GM12878 (cell line): ENCODE results near the gene GRK7. TPM values are rescaled to one million over a fixed set of nuclear protein-coding genes. Genes with fewer than 3 reads are reported as not detected.

ENCODE experiments used
- ATAC-seq: fragments of 200-7000 bp; cut with Tn5 transposase; 3 replicates; pipeline ENCODE4 v1.9.1; 2020; ENCODE audit warnings: mild to moderate bottlenecking, moderate library complexity
- BruUV-seq: library from RNA; stranded (reverse); fragments of 400-500 nt; replicated peaks from 2 replicates; lab custom pipeline; 2021; lab: Mats Ljungman, UMichigan
- CTCF ChIA-PET: fragments of 300-600 bp; sonication (Branson Sonifier 250); formaldehyde crosslinking; extraction: SDS; loops from one replicate; lab custom pipeline; 2021; ENCODE audit warnings: inconsistent platforms; lab: Yijun Ruan, JAX
- POLR2A ChIA-PET: fragments of 350-600 bp; formaldehyde crosslinking; extraction: SDS; loops from one replicate; lab custom pipeline; 2021; ENCODE audit warnings: inconsistent platforms; lab: Charles Lee
- RAD21 ChIA-PET: fragments of 300-600 bp; sonication (Branson Sonifier 250); formaldehyde crosslinking; loops from one replicate; lab custom pipeline; 2023; ENCODE audit warnings: antibody characterized with exemption; ENCODE audit not compliant: unreplicated experiment; lab: Charles Lee
- SMC1A ChIA-PET: fragments of 300-600 bp; sonication (Branson Sonifier 250); formaldehyde crosslinking; loops from one replicate; lab custom pipeline; 2023; ENCODE audit not compliant: unreplicated experiment, uncharacterized antibody; lab: Charles Lee
- DNase-seq: peaks from one replicate; pipeline ENCODE4 v3.0.0-alpha.2; 2011; ENCODE audit warnings: low read depth, low spot score
- FAIRE-seq: peaks from 3 replicates; lab custom pipeline; 2011; peaks lifted over from hg19 to GRCh38; lab: Jason Lieb, UNC
- H2AFZ ChIP-seq: 2 replicates; pipeline ENCODE4 v1.6.0; 2011; ENCODE audit warnings: low read depth, low read length, control low read depth; ENCODE audit not compliant: control insufficient read depth
- H3K27ac ChIP-seq: 2 replicates; pipeline ENCODE4 v1.5.1; 2011; ENCODE audit warnings: control low read depth; ENCODE audit not compliant: control insufficient read depth, insufficient read depth
- H3K27me3 ChIP-seq, 2 experiments: replicated peaks in 1 of 2; 2 replicates each; pipeline versions ENCODE4 v1.6.0 to v1.6.1; 2011; ENCODE audit warnings: low read length in 1 of 2; ENCODE audit not compliant: control insufficient read depth in 2 of 2, insufficient read depth in 2 of 2
- H3K36me3 ChIP-seq, 2 experiments: 2 replicates each; pipeline ENCODE4 v1.5.1; 2011; ENCODE audit warnings: low read length in 1 of 2; ENCODE audit not compliant: control insufficient read depth in 2 of 2, insufficient read depth in 2 of 2
- H3K4me1 ChIP-seq: 2 replicates; pipeline ENCODE4 v1.6.1; 2011; ENCODE audit warnings: mild to moderate bottlenecking, low read length, moderate library complexity, mixed read lengths; ENCODE audit not compliant: control insufficient read depth, insufficient read depth
- H3K4me2 ChIP-seq: 2 replicates; pipeline ENCODE4 v1.6.0; 2011; ENCODE audit warnings: control low read depth; ENCODE audit not compliant: control insufficient read depth, insufficient read depth
- H3K4me3 ChIP-seq: fragments of 200-600 bp; sonication (generic); 2 replicates; pipeline ENCODE4 v1.5.1; 2016
- H3K79me2 ChIP-seq: 2 replicates; pipeline ENCODE4 v1.6.0; 2011; ENCODE audit warnings: low read length; ENCODE audit not compliant: control insufficient read depth, insufficient read depth
- H3K9ac ChIP-seq: 2 replicates; pipeline ENCODE4 v1.8.0; 2011; ENCODE audit warnings: low read length, control low read depth, mixed read lengths; ENCODE audit not compliant: control insufficient read depth, insufficient read depth
- H3K9me3 ChIP-seq: replicated peaks from 3 replicates; pipeline ENCODE4 v1.5.1; 2011; ENCODE audit warnings: mild to moderate bottlenecking, low read length; ENCODE audit not compliant: control insufficient read depth, insufficient read depth
- H4K20me1 ChIP-seq: 2 replicates; pipeline ENCODE4 v1.6.0; 2011; ENCODE audit not compliant: control insufficient read depth, insufficient read depth
- CEBPB ChIP-seq, 2 experiments: fragments of 150-350 bp in 1 of 2; IDR thresholded peaks; 2 replicates each; pipeline ENCODE4 v1.6.1; 2012 to 2014; ENCODE audit warnings: low read depth in 2 of 2, low read length in 2 of 2, borderline replicate concordance in 1 of 2, inconsistent platforms in 1 of 2
- CTCF ChIP-seq, 3 experiments: IDR thresholded peaks in 2 of 3; conservative IDR thresholded peaks in 1 of 3; 2 replicates each; pipeline ENCODE4 v1.5.1; 2011; ENCODE audit warnings: low read depth in 3 of 3, low read length in 3 of 3, mild to moderate bottlenecking in 3 of 3, control low read depth in 2 of 3, moderate library complexity in 2 of 3, inconsistent platforms in 1 of 3, mixed read lengths in 1 of 3; ENCODE audit not compliant: control insufficient read depth in 2 of 3, insufficient read depth in 1 of 3; ENCODE audit errors: extremely low read depth in 1 of 3
- EP300 ChIP-seq, 2 experiments: fragments of 150-350 bp in 1 of 2; IDR thresholded peaks; 2 replicates each; pipeline ENCODE4 v1.6.1; 2011 to 2012; ENCODE audit warnings: low read depth in 2 of 2, low read length in 2 of 2, borderline replicate concordance in 1 of 2, improper control_type of control experiment in 1 of 2, inconsistent platforms in 1 of 2; ENCODE audit not compliant: control insufficient read depth in 1 of 2
- NKRF ChIP-seq: fragments of 450-650 bp; conservative IDR thresholded peaks from 2 replicates; pipeline ENCODE4 v1.6.1; 2017; ENCODE audit warnings: mild to moderate bottlenecking, moderate library complexity
- NR2F1 ChIP-seq: fragments of 450-650 bp; conservative IDR thresholded peaks from 2 replicates; pipeline ENCODE4 v1.6.1; 2017; ENCODE audit warnings: mild to moderate bottlenecking
- NRF1 ChIP-seq: conservative IDR thresholded peaks from 2 replicates; pipeline ENCODE4 v1.6.1; 2011; ENCODE audit warnings: mild to moderate bottlenecking, low read depth, low read length, improper control_type of control experiment
- ZBTB40 ChIP-seq: fragments of 450-650 bp; IDR thresholded peaks from 2 replicates; pipeline ENCODE4 v1.6.1; 2016; ENCODE audit warnings: mild to moderate bottlenecking, moderate library complexity, borderline replicate concordance
- ZNF592 ChIP-seq: fragments of 450-650 bp; IDR thresholded peaks from 2 replicates; pipeline ENCODE4 v1.6.1; 2017; ENCODE audit warnings: mild to moderate bottlenecking, moderate library complexity
- WGBS: methylation state at CpG from one replicate; pipeline ENCODE4 v1.1.6; 2016; ENCODE audit warnings: low lambda C conversion rate; ENCODE audit not compliant: insufficient replicate concordance, insufficient coverage; ENCODE audit errors: missing lambda C conversion rate; 5-methylcytosine and 5-hydroxymethylcytosine counted together
- in situ Hi-C: fragments of 300-500 bp; cut with MboI; formaldehyde crosslinking; loops from 9 replicates; pipeline ENCODE4 v1.14.3; 2018; ENCODE audit warnings: mixed read lengths
- intact Hi-C: fragments of 100-400 bp; cut with micrococcal nuclease; formaldehyde crosslinking; loops from one replicate; pipeline ENCODE4 v1.14.2; 2022; ENCODE audit not compliant: unreplicated experiment
- polyA plus RNA-seq, 11 experiments: library from polyadenylated mRNA; depleted of rRNA in 4 of 11; unstranded in 6 of 11; stranded (reverse) in 5 of 11; fragments of >200 nt; fragmentation: Nextera tagmentation in 4 of 11; fragmentation: Illumina TruSeq in 1 of 11; extraction: Ambion mirVana in 4 of 11; extraction: Trizol in 1 of 11; gene quantifications; 1 replicate in 1 of 11; 2 replicates in 10 of 11; pipeline versions ENCODE4 v1.2.1 to v1.2.3, GENCODE V29; 2011 to 2016; ENCODE audit warnings: inconsistent platforms in 2 of 11, missing spikeins in 2 of 11, low read depth in 1 of 11
- total RNA-seq, 4 experiments: library from RNA; depleted of rRNA in 3 of 4; stranded (reverse); fragments of >200 nt in 3 of 4; fragmentation: Illumina TruSeq in 1 of 4; extraction: Trizol in 1 of 4; gene quantifications; 2 replicates each; pipeline versions ENCODE4 v1.2.1 to v1.2.3, GENCODE V29; 2013 to 2021

Gene GRK7
- total and polyA plus RNA-seq, 10 of the 15 experiments (the other 5 are each of a cell fraction or from before 2014, with no cell fraction given) = not detected

GRCh38 chr3:141790171-141790570 lies 27.0 kb downstream of the GRK7 start (continued):
- TF ChIP-seq EP300 (IDR thresholded peaks at IDR 0.05; ENCODE audit: borderline replicate concordance in 1 of 2, control insufficient read depth in 1 of 2, low read depth in 2 of 2, low read length in 2 of 2) = no peak
- TF ChIP-seq CTCF (IDR thresholded peaks at IDR 0.05 in 2 of 3, conservative IDR thresholded peaks at IDR 0.05 in 1 of 3; ENCODE audit: control insufficient read depth in 2 of 3, extremely low read depth in 1 of 3, insufficient read depth in 1 of 3, low read depth in 3 of 3, low read length in 3 of 3) = no peak
- TF ChIP-seq CEBPB (IDR thresholded peaks at IDR 0.05; ENCODE audit: borderline replicate concordance in 1 of 2, low read depth in 2 of 2, low read length in 2 of 2) = no peak
- TF ChIP-seq ZBTB40 = no peak

GRCh38 chr3:141792495-141792894 lies 29.3 kb downstream of the GRK7 start:
- BruUV-seq = no TSS peak
- no peak overlapping the region for H3K4me2 ChIP-seq
- H3K4me3 ChIP-seq = no peak overlapping the region
- ChIA-PET CTCF (no interaction called here), POLR2A (no interaction called here), SMC1A (interaction anchor here (1.2 kb wide), 1 partner anchor 121 kb away, joined by 3 read pairs; no protein-coding TSS in a partner anchor), RAD21 (interaction anchor here (0.6 kb wide), 1 partner anchor 339 kb away, joined by 3 read pairs; no protein-coding TSS in a partner anchor)
- no peak for FAIRE-seq
- H3K9me3 ChIP-seq = no peaks in the 10 kb centered on the region
- H3K27ac ChIP-seq = no peak overlapping the region
- H3K36me3 ChIP-seq = no peaks in the 10 kb centered on the region
- no peak for DNase-seq
- no peak overlapping the region for H3K9ac ChIP-seq
- intact Hi-C loops (no loop called here), in situ Hi-C loops (no loop called here)
- H3K79me2 ChIP-seq = no peaks in the 10 kb centered on the region
- 100% methylated on average over 1 of the region's 1 CpG for WGBS
- H4K20me1 ChIP-seq = no peaks in the 10 kb centered on the region
- H3K4me1 ChIP-seq = peaks cover 15% of the 10 kb centered on the region
- no peak overlapping the region for H2AFZ ChIP-seq
- no peak for ATAC-seq
- H3K27me3 ChIP-seq = no peaks in the 10 kb centered on the region; a peak in 1 of 4 replicates
- TF ChIP-seq NKRF (no peak), NRF1 (no peak), NR2F1 (no peak), ZNF592 (no peak)
